Fibroblast of lung (primary cell): ENCODE data around the gene GLIPR1. TPM values are rescaled to one million over a fixed set of nuclear protein-coding genes. Genes with fewer than 3 reads are reported as not detected.
A peak's percentile ranks its signal among the peaks of the same experiment; 100 is the strongest.

Experiments used
- DNase-seq, 2 donors: peaks; one replicate each; pipeline versions ENCODE4 v3.0.0 to v3.0.0-alpha.2; 2010; ENCODE audit warnings: low read depth in 2 of 2
- H2AFZ ChIP-seq: 2 replicates; pipeline ENCODE4 v1.5.1; 2012; ENCODE audit warnings: low read length, control low read depth, inconsistent platforms
- H3K27ac ChIP-seq: 2 replicates; pipeline ENCODE4 v1.5.1; 2011; ENCODE audit warnings: low read length, control low read depth; ENCODE audit not compliant: insufficient read depth
- H3K27me3 ChIP-seq: 2 replicates; pipeline ENCODE4 v1.5.1; 2011; ENCODE audit warnings: mild to moderate bottlenecking, low read length; ENCODE audit not compliant: control insufficient read depth, insufficient read depth
- H3K36me3 ChIP-seq: 2 replicates; pipeline ENCODE4 v1.5.1; 2011; ENCODE audit warnings: low read length; ENCODE audit not compliant: control insufficient read depth, insufficient read depth
- H3K4me1 ChIP-seq: 2 replicates; pipeline ENCODE4 v1.5.1; 2011; ENCODE audit warnings: low read length; ENCODE audit not compliant: control insufficient read depth, insufficient read depth; ENCODE audit errors: extremely low read depth
- H3K4me2 ChIP-seq: 2 replicates; pipeline ENCODE4 v1.5.1; 2011; ENCODE audit warnings: low read length, control low read depth; ENCODE audit not compliant: insufficient read depth; ENCODE audit errors: extremely low read depth
- H3K4me3 ChIP-seq, 4 experiments: fragments of 200-600 bp in 1 of 4; sonication (generic) in 1 of 4; replicated peaks in 1 of 4; 2 replicates each; pipeline ENCODE4 v1.5.1; 2011 to 2016; ENCODE audit warnings: low read length in 4 of 4, low read depth in 3 of 4, mild to moderate bottlenecking in 3 of 4, control low read depth in 2 of 4, inconsistent platforms in 1 of 4, mixed read lengths in 1 of 4; ENCODE audit not compliant: insufficient read depth in 1 of 4; ENCODE audit errors: control extremely low read depth in 1 of 4
- H3K79me2 ChIP-seq: 2 replicates; pipeline ENCODE4 v1.5.1; 2012; ENCODE audit warnings: mild to moderate bottlenecking, low read length, inconsistent platforms; ENCODE audit not compliant: control insufficient read depth, insufficient read depth
- H3K9ac ChIP-seq: 2 replicates; pipeline ENCODE4 v1.5.1; 2011; ENCODE audit warnings: mild to moderate bottlenecking, low read length, control low read depth; ENCODE audit not compliant: insufficient read depth
- H3K9me3 ChIP-seq: 2 replicates; pipeline ENCODE4 v1.5.1; 2012; ENCODE audit warnings: low read depth, low read length; ENCODE audit not compliant: control insufficient read depth, insufficient read depth
- H4K20me1 ChIP-seq: 2 replicates; pipeline ENCODE4 v1.5.1; 2011; ENCODE audit warnings: low read length; ENCODE audit not compliant: control insufficient read depth, insufficient read depth; ENCODE audit errors: extremely low read depth
- CTCF ChIP-seq, 2 donors: IDR thresholded peaks in 1 of 2; conservative IDR thresholded peaks in 1 of 2; 1 replicate in 1 of 2; 2 replicates in 1 of 2; pipeline ENCODE4 v1.5.1; 2011 to 2012; ENCODE audit warnings: low read length in 2 of 2, control low read depth in 1 of 2, inconsistent platforms in 1 of 2, low read depth in 1 of 2, mild to moderate bottlenecking in 1 of 2
- EZH2 ChIP-seq: IDR thresholded peaks from 2 replicates; pipeline ENCODE4 v1.5.1; 2012; ENCODE audit warnings: low read length, control low read depth, mild to moderate bottlenecking; ENCODE audit errors: missing control alignments
- polyA plus RNA-seq, 2 donors: library from polyadenylated mRNA; depleted of rRNA in 1 of 2; stranded (reverse) in 1 of 2; unstranded in 1 of 2; fragments of >200 nt; gene quantifications; 2 replicates each; pipeline ENCODE4 v1.2.1, GENCODE V29; 2011 to 2012; ENCODE audit warnings: missing spikeins in 1 of 2
- total RNA-seq: library from RNA; depleted of rRNA; stranded (reverse); fragments of >200 nt; gene quantifications from 2 replicates; pipeline ENCODE4 v1.2.1, GENCODE V29; 2014

Gene GLIPR1
- total and polyA plus RNA-seq, 2 donors (not counting 1 experiment from before 2014, with no cell fraction given), result 59.8 to 245 TPM

GRCh38 chr12:75529826-75530225 is 49.3 kb downstream of the GLIPR1 start:
- no peaks in the 10 kb centered on the region for H3K36me3 ChIP-seq
- no peaks in the 10 kb centered on the region for H3K79me2 ChIP-seq
- no peak for TF ChIP-seq EZH2
- no peak for TF ChIP-seq CTCF (conservative IDR thresholded peaks at IDR 0.05 in 1 of 2, IDR thresholded peaks at IDR 0.05 in 1 of 2; ENCODE audit: low read depth in 1 of 2, low read length in 2 of 2)
- no peak for DNase-seq
- no peaks in the 10 kb centered on the region for H3K9me3 ChIP-seq
- H3K4me3 ChIP-seq, result no peak overlapping the region
- no peaks in the 10 kb centered on the region for H4K20me1 ChIP-seq
- H3K9ac ChIP-seq, result no peak overlapping the region
- H2AFZ ChIP-seq, result no peak overlapping the region
- H3K27ac ChIP-seq, result no peak overlapping the region
- H3K27me3 ChIP-seq, result no peaks in the 10 kb centered on the region
- H3K4me2 ChIP-seq, result no peak overlapping the region
- peaks cover 4% of the 10 kb centered on the region for H3K4me1 ChIP-seq

GRCh38 chr12:75533239-75533638 is 52.7 kb downstream of the GLIPR1 start:
- Histone ChIP-seq H3K4me1 (no peaks in the 10 kb centered on the region), H3K4me2 (no peak overlapping the region), H3K9ac (no peak overlapping the region), H4K20me1 (no peaks in the 10 kb centered on the region), H3K4me3 (no peak overlapping the region), H3K79me2 (no peaks in the 10 kb centered on the region), H3K36me3 (no peaks in the 10 kb centered on the region), H2AFZ (no peak overlapping the region), H3K27ac (no peak overlapping the region), H3K27me3 (no peaks in the 10 kb centered on the region), H3K9me3 (no peaks in the 10 kb centered on the region)
- peak in 1 of 2 donors; percentile 40 for DNase-seq
- TF ChIP-seq EZH2 (no peak), CTCF (conservative IDR thresholded peaks at IDR 0.05 in 1 of 2, IDR thresholded peaks at IDR 0.05 in 1 of 2; ENCODE audit: low read depth in 1 of 2, low read length in 2 of 2) (no peak)

- Histone ChIP-seq H3K79me2 (no peaks in the 10 kb centered on the region), H3K27me3 (no peaks in the 10 kb centered on the region), H3K9ac (no peak overlapping the region), H3K4me3 (no peak overlapping the region), H3K4me2 (no peak overlapping the region), H4K20me1 (no peaks in the 10 kb centered on the region), H3K27ac (no peak overlapping the region), H2AFZ (no peak overlapping the region), H3K9me3 (no peaks in the 10 kb centered on the region), H3K36me3 (no peaks in the 10 kb centered on the region), H3K4me1 (no peaks in the 10 kb centered on the region)
- no peak for TF ChIP-seq EZH2
- TF ChIP-seq CTCF (conservative IDR thresholded peaks at IDR 0.05 in 1 of 2, IDR thresholded peaks at IDR 0.05 in 1 of 2; ENCODE audit: low read depth in 1 of 2, low read length in 2 of 2), result no peak
- no peak for DNase-seq
Measured at GRCh38 chr12:75539889-75540288, 59.3 kb downstream of the GLIPR1 start.
